Loucy (cell line): Measurements from ENCODE around the gene MEGF8.

Source experiments
- EZH2phosphoT487 ChIP-seq: fragments of 200-600 bp; IDR thresholded peaks from 2 replicates; pipeline ENCODE4 v1.6.1; 2018; ENCODE audit warnings: antibody characterized with exemption, mild to moderate bottlenecking, moderate library complexity, borderline replicate concordance
- TF ChIP-seq, protein P1 (sequence below): fragments of 200-600 bp; sonication (generic); conservative IDR thresholded peaks from 2 replicates; pipeline ENCODE4 v1.5.1; 2014; ENCODE audit warnings: mild to moderate bottlenecking, antibody characterized with exemption, low read length

DNA sequence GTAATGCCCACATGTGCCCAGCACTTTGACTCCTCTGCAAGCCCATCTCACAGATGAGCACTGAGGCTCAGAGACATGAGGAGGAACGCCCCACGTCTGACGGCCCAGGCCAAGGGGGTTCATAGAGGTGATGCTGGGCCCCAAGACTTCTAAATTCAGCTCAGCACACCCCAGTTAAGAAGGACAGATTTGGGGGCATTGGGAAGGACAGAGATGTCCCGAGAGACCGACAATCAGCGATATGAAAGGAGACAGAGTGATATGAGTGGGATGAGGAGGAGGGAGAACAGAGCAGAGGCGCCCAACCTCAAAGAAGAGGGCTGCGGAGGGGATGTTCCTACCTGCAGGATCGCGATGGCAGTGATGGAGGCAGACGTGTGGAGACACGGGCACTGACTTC is 64.5 kb downstream of the MEGF8 start, which contains the start of gene CNFN:
- TF ChIP-seq, protein P1, sequence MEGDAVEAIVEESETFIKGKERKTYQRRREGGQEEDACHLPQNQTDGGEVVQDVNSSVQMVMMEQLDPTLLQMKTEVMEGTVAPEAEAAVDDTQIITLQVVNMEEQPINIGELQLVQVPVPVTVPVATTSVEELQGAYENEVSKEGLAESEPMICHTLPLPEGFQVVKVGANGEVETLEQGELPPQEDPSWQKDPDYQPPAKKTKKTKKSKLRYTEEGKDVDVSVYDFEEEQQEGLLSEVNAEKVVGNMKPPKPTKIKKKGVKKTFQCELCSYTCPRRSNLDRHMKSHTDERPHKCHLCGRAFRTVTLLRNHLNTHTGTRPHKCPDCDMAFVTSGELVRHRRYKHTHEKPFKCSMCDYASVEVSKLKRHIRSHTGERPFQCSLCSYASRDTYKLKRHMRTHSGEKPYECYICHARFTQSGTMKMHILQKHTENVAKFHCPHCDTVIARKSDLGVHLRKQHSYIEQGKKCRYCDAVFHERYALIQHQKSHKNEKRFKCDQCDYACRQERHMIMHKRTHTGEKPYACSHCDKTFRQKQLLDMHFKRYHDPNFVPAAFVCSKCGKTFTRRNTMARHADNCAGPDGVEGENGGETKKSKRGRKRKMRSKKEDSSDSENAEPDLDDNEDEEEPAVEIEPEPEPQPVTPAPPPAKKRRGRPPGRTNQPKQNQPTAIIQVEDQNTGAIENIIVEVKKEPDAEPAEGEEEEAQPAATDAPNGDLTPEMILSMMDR, result no peak
- TF ChIP-seq EZH2phosphoT487, result no peak
